MG63 (cell line): ENCODE measurements around the gene ZNF367. TPM values are rescaled to one million over a fixed set of nuclear protein-coding genes. Genes with fewer than 3 reads are reported as not detected.

Experiments
- DNase-seq: peaks from one replicate; pipeline ENCODE4 v3.0.0-alpha.2; 2020
- H3K27me3 ChIP-seq: fragments of 250-450 bp; sonication (Bioruptor Pico); 2 replicates; pipeline ENCODE4 v1.5.1; 2020; ENCODE audit warnings: mild to moderate bottlenecking, moderate library complexity
- H3K36me3 ChIP-seq: fragments of 250-450 bp; sonication (Bioruptor Pico); 2 replicates; pipeline ENCODE4 v1.5.1; 2020; ENCODE audit warnings: mild to moderate bottlenecking, moderate library complexity
- H3K4me3 ChIP-seq: fragments of 250-450 bp; sonication (Bioruptor Pico); 2 replicates; pipeline ENCODE4 v1.5.1; 2020; ENCODE audit warnings: mild to moderate bottlenecking, moderate library complexity
- H3K9me3 ChIP-seq: fragments of 250-450 bp; sonication (Bioruptor Pico); 2 replicates; pipeline ENCODE4 v1.5.1; 2020; ENCODE audit warnings: mild to moderate bottlenecking, moderate library complexity
- total RNA-seq: library from RNA; depleted of rRNA; stranded (reverse); fragments of >200 nt; shearing (Covaris generic); gene quantifications from 2 replicates; pipeline ENCODE4 v1.2.3, GENCODE V29; 2014; ENCODE audit warnings: low replicate concordance

The ZNF367 gene
- total RNA-seq, 1 experiment from 2014 or later, result 25.8 TPM

- no peak overlapping the region for H3K4me3 ChIP-seq
- H3K27me3 ChIP-seq, result no peaks in the 10 kb centered on the region
- no peaks in the 10 kb centered on the region for H3K9me3 ChIP-seq
- no peaks in the 10 kb centered on the region for H3K36me3 ChIP-seq
- DNase-seq, result no peak
Observed at GRCh38 chr9:96447406-96447805, 29.2 kb upstream of the ZNF367 start.

- DNase-seq, result no peak
- Histone ChIP-seq H3K9me3 (no peaks in the 10 kb centered on the region), H3K36me3 (no peaks in the 10 kb centered on the region), H3K4me3 (no peak overlapping the region), H3K27me3 (no peaks in the 10 kb centered on the region)
Observed at GRCh38 chr9:96442491-96442890, 24.3 kb upstream of the ZNF367 start.

GRCh38 chr9:96441798-96442445, 23.8 kb upstream of the ZNF367 start:
- H3K4me3 ChIP-seq, result no peak overlapping the region
- no peaks in the 10 kb centered on the region for H3K9me3 ChIP-seq
- no peaks in the 10 kb centered on the region for H3K36me3 ChIP-seq
- no peak for DNase-seq
- H3K27me3 ChIP-seq, result no peaks in the 10 kb centered on the region

- no peak for DNase-seq
- H3K4me3 ChIP-seq, result no peak overlapping the region
- no peaks in the 10 kb centered on the region for H3K36me3 ChIP-seq
- H3K9me3 ChIP-seq, result no peaks in the 10 kb centered on the region
- H3K27me3 ChIP-seq, result no peaks in the 10 kb centered on the region
Observed at GRCh38 chr9:96440671-96441199, 22.6 kb upstream of the ZNF367 start.

GRCh38 chr9:96437454-96437853, 19.3 kb upstream of the ZNF367 start:
- Histone ChIP-seq H3K36me3 (no peaks in the 10 kb centered on the region), H3K27me3 (no peaks in the 10 kb centered on the region), H3K9me3 (0 out of 2 replicates have a peak, but pooled peaks cover 2% of the 10 kb centered on the region), H3K4me3 (no peak overlapping the region)
- no peak for DNase-seq

GRCh38 chr9:96436456-96437126, 18.4 kb upstream of the ZNF367 start:
- Histone ChIP-seq H3K36me3 (no peaks in the 10 kb centered on the region), H3K9me3 (0 out of 2 replicates have a peak, but pooled peaks cover 2% of the 10 kb centered on the region), H3K4me3 (no peak overlapping the region), H3K27me3 (no peaks in the 10 kb centered on the region)
- no peak for DNase-seq

- peak; percentile 11 for DNase-seq
- Histone ChIP-seq H3K36me3 (no peaks in the 10 kb centered on the region), H3K4me3 (no peak overlapping the region), H3K27me3 (no peaks in the 10 kb centered on the region), H3K9me3 (0 out of 2 replicates have a peak, but pooled peaks cover 2% of the 10 kb centered on the region)
Observed at GRCh38 chr9:96436063-96436455, 17.9 kb upstream of the ZNF367 start.

- Histone ChIP-seq H3K9me3 (0 out of 2 replicates have a peak, but pooled peaks cover 2% of the 10 kb centered on the region), H3K27me3 (no peaks in the 10 kb centered on the region), H3K4me3 (no peak overlapping the region), H3K36me3 (no peaks in the 10 kb centered on the region)
- DNase-seq, result no peak
Observed at GRCh38 chr9:96435345-96435744, 17.2 kb upstream of the ZNF367 start.

GRCh38 chr9:96430377-96430776, 12.2 kb upstream of the ZNF367 start:
- Histone ChIP-seq H3K36me3 (no peaks in the 10 kb centered on the region), H3K4me3 (no peak overlapping the region), H3K27me3 (no peaks in the 10 kb centered on the region), H3K9me3 (0 out of 2 replicates have a peak, but pooled peaks cover 2% of the 10 kb centered on the region)
- DNase-seq, result no peak

- Histone ChIP-seq H3K36me3 (no peaks in the 10 kb centered on the region), H3K27me3 (no peaks in the 10 kb centered on the region), H3K9me3 (no peaks in the 10 kb centered on the region), H3K4me3 (no peak overlapping the region)
- DNase-seq, result no peak
Observed at GRCh38 chr9:96429732-96430131, 11.6 kb upstream of the ZNF367 start.

GRCh38 chr9:96425500-96426169, 7.5 kb upstream of the ZNF367 start:
- H3K27me3 ChIP-seq, result no peaks in the 10 kb centered on the region
- no peak for DNase-seq
- no peak overlapping the region for H3K4me3 ChIP-seq
- no peaks in the 10 kb centered on the region for H3K9me3 ChIP-seq
- no peaks in the 10 kb centered on the region for H3K36me3 ChIP-seq

- H3K4me3 ChIP-seq, result no peak overlapping the region
- DNase-seq, result no peak
- no peaks in the 10 kb centered on the region for H3K27me3 ChIP-seq
- H3K36me3 ChIP-seq, result no peaks in the 10 kb centered on the region
- H3K9me3 ChIP-seq, result no peaks in the 10 kb centered on the region
Observed at GRCh38 chr9:96423985-96424336, 5.8 kb upstream of the ZNF367 start.

GRCh38 chr9:96423322-96423984, 5.3 kb upstream of the ZNF367 start:
- H3K4me3 ChIP-seq, result no peak overlapping the region
- no peaks in the 10 kb centered on the region for H3K9me3 ChIP-seq
- DNase-seq, result no peak
- H3K27me3 ChIP-seq, result no peaks in the 10 kb centered on the region
- no peaks in the 10 kb centered on the region for H3K36me3 ChIP-seq

- Histone ChIP-seq H3K4me3 (no peak overlapping the region), H3K27me3 (no peaks in the 10 kb centered on the region), H3K9me3 (no peaks in the 10 kb centered on the region), H3K36me3 (peaks cover 6% of the 10 kb centered on the region; the same call in 1 of the 2 replicates)
- DNase-seq, result peak; percentile 88
Observed at GRCh38 chr9:96420468-96421219, 2.5 kb upstream of the ZNF367 start.

GRCh38 chr9:96419691-96419969, 1.5 kb upstream of the ZNF367 start:
- no peak for DNase-seq

GRCh38 chr9:96418920-96419690, 935 bp upstream of the ZNF367 start:
- peaks cover 6% of the 10 kb centered on the region; the same call in 1 of the 2 replicates for H3K36me3 ChIP-seq
- DNase-seq, result peak; percentile 86

More at GRCh38 chr9:96419691-96419969, 1.5 kb upstream of the ZNF367 start:
- no peaks in the 10 kb centered on the region for H3K27me3 ChIP-seq
- peaks cover 6% of the 10 kb centered on the region; the same call in 1 of the 2 replicates for H3K36me3 ChIP-seq
- H3K9me3 ChIP-seq, result no peaks in the 10 kb centered on the region
- peak overlapping the region; percentile 96 for H3K4me3 ChIP-seq

More at GRCh38 chr9:96418920-96419690, 935 bp upstream of the ZNF367 start:
- no peaks in the 10 kb centered on the region for H3K9me3 ChIP-seq
- no peaks in the 10 kb centered on the region for H3K27me3 ChIP-seq
- H3K4me3 ChIP-seq, result peak overlapping the region; percentile 96
